GM23338 (cell line): ENCODE data around the gene NLRP7.
"Not testable (repeated sequence)": the region's sequence is repeated elsewhere in the genome, so short reads cannot be mapped to it uniquely, and the experiment has no call there.

ENCODE experiments used
- CREB1 ChIP-seq: fragments of 250-450 bp; sonication (Bioruptor Pico); IDR thresholded peaks from 2 replicates; pipeline ENCODE4 v1.5.0; 2020; ENCODE audit warnings: low read depth, mild to moderate bottlenecking, moderate library complexity
- ETS1 ChIP-seq: IDR thresholded peaks from 2 replicates; pipeline ENCODE4 v1.6.1; 2016; ENCODE audit warnings: antibody characterized with exemption
- EZH2 ChIP-seq: fragments of 200-600 bp; sonication (generic); IDR thresholded peaks from one replicate; pipeline ENCODE4 v1.8.0; 2017; ENCODE audit warnings: antibody characterized with exemption, mild to moderate bottlenecking, low read depth; ENCODE audit not compliant: unreplicated experiment
- EZH2phosphoT487 ChIP-seq: fragments of 200-600 bp; sonication (generic); IDR thresholded peaks from one replicate; pipeline ENCODE4 v1.8.1; 2018; ENCODE audit warnings: antibody characterized with exemption; ENCODE audit not compliant: unreplicated experiment
- JUNB ChIP-seq: IDR thresholded peaks from one replicate; pipeline ENCODE4 v1.6.1; 2016; ENCODE audit warnings: antibody characterized with exemption; ENCODE audit not compliant: unreplicated experiment
- NANOG ChIP-seq: IDR thresholded peaks from 2 replicates; pipeline ENCODE4 v1.6.1; 2016; ENCODE audit warnings: antibody characterized with exemption, borderline replicate concordance
- POLR2AphosphoS5 ChIP-seq: IDR thresholded peaks from 2 replicates; pipeline ENCODE4 v1.6.1; 2016; ENCODE audit warnings: antibody characterized with exemption, low read depth
- STAT1 ChIP-seq: IDR thresholded peaks from one replicate; pipeline ENCODE4 v1.6.1; 2016; ENCODE audit warnings: antibody characterized with exemption; ENCODE audit not compliant: unreplicated experiment
- ZNF114 ChIP-seq: fragments of 250-450 bp; sonication (Bioruptor Pico); IDR thresholded peaks from 2 replicates; pipeline ENCODE4 v1.5.0; 2020; ENCODE audit warnings: mild to moderate bottlenecking, moderate library complexity
- ZNF462 ChIP-seq: fragments of 250-450 bp; sonication (Bioruptor Pico); IDR thresholded peaks from 2 replicates; pipeline ENCODE4 v1.5.0; 2020; ENCODE audit warnings: mild to moderate bottlenecking, moderate library complexity
- TF ChIP-seq, protein P1 (sequence below), 2 experiments: fragments of 200-600 bp in 1 of 2; sonication (generic) in 1 of 2; conservative IDR thresholded peaks; 2 replicates each; pipeline versions ENCODE4 v1.5.1 to v1.6.1; 2016 to 2017; ENCODE audit warnings: antibody characterized with exemption in 2 of 2, low read depth in 2 of 2, mild to moderate bottlenecking in 2 of 2, moderate library complexity in 1 of 2
- TF ChIP-seq, protein P2 (sequence below): IDR thresholded peaks from one replicate; pipeline ENCODE4 v1.6.1; 2018; ENCODE audit warnings: antibody characterized with exemption; ENCODE audit not compliant: unreplicated experiment

GRCh38 chr19:54943772-54944361 is 3.5 kb downstream of the NLRP7 start:
- TF ChIP-seq, protein P1, sequence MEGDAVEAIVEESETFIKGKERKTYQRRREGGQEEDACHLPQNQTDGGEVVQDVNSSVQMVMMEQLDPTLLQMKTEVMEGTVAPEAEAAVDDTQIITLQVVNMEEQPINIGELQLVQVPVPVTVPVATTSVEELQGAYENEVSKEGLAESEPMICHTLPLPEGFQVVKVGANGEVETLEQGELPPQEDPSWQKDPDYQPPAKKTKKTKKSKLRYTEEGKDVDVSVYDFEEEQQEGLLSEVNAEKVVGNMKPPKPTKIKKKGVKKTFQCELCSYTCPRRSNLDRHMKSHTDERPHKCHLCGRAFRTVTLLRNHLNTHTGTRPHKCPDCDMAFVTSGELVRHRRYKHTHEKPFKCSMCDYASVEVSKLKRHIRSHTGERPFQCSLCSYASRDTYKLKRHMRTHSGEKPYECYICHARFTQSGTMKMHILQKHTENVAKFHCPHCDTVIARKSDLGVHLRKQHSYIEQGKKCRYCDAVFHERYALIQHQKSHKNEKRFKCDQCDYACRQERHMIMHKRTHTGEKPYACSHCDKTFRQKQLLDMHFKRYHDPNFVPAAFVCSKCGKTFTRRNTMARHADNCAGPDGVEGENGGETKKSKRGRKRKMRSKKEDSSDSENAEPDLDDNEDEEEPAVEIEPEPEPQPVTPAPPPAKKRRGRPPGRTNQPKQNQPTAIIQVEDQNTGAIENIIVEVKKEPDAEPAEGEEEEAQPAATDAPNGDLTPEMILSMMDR (conservative IDR thresholded peaks at IDR 0.05; ENCODE audit: low read depth in 2 of 2): not testable (repeated sequence)
- TF ChIP-seq POLR2AphosphoS5; CREB1 (CRISPR knock-in tag); EZH2; EZH2phosphoT487; NANOG; STAT1; ZNF462 (CRISPR knock-in tag); JUNB; ETS1; ZNF114 (CRISPR knock-in tag): not testable (repeated sequence)
- TF ChIP-seq, protein P2, sequence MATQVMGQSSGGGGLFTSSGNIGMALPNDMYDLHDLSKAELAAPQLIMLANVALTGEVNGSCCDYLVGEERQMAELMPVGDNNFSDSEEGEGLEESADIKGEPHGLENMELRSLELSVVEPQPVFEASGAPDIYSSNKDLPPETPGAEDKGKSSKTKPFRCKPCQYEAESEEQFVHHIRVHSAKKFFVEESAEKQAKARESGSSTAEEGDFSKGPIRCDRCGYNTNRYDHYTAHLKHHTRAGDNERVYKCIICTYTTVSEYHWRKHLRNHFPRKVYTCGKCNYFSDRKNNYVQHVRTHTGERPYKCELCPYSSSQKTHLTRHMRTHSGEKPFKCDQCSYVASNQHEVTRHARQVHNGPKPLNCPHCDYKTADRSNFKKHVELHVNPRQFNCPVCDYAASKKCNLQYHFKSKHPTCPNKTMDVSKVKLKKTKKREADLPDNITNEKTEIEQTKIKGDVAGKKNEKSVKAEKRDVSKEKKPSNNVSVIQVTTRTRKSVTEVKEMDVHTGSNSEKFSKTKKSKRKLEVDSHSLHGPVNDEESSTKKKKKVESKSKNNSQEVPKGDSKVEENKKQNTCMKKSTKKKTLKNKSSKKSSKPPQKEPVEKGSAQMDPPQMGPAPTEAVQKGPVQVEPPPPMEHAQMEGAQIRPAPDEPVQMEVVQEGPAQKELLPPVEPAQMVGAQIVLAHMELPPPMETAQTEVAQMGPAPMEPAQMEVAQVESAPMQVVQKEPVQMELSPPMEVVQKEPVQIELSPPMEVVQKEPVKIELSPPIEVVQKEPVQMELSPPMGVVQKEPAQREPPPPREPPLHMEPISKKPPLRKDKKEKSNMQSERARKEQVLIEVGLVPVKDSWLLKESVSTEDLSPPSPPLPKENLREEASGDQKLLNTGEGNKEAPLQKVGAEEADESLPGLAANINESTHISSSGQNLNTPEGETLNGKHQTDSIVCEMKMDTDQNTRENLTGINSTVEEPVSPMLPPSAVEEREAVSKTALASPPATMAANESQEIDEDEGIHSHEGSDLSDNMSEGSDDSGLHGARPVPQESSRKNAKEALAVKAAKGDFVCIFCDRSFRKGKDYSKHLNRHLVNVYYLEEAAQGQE: not testable (repeated sequence)
